ENCODE results near the gene MOGAT1. TPM values are rescaled to one million over a fixed set of nuclear protein-coding genes. Genes with fewer than 3 reads are reported as not detected.
"Not testable (repeated sequence)": the region's sequence is repeated elsewhere in the genome, so short reads cannot be mapped to it uniquely, and the experiment has no call there.

Gene MOGAT1
- total RNA-seq, 1 experiment from 2014 or later = not detected

DNA sequence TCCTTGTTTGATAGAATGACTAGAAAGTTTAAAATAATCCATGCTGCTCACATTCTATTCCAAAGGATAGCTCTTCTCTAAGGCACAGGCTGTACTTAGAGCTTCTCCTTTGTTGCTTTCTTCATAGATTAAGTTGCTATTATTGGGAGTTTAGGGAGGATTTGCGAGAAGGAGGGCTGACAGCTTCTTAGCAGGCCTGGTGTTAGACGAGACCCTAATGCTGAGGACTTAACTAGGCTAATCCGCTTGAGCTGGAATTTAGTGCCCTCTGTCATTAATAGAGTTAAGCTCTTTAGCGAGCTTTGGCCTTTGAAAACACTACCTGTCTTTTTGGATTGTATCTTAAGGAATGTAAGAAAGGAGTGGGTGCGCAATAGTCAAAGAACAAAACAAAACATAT, 81.3 kb downstream of the MOGAT1 start:
- H3K9me3 Mint-ChIP-seq (ENCODE audit: unreplicated experiment) = no peaks in the 10 kb centered on the region
- BruUV-seq (replicated peaks) = no TSS peak
- no peak for DNase-seq (ENCODE audit: unreplicated experiment)
- intact Hi-C loops (cut with micrococcal nuclease) = no loop called here
- TF ChIP-seq, protein P1, sequence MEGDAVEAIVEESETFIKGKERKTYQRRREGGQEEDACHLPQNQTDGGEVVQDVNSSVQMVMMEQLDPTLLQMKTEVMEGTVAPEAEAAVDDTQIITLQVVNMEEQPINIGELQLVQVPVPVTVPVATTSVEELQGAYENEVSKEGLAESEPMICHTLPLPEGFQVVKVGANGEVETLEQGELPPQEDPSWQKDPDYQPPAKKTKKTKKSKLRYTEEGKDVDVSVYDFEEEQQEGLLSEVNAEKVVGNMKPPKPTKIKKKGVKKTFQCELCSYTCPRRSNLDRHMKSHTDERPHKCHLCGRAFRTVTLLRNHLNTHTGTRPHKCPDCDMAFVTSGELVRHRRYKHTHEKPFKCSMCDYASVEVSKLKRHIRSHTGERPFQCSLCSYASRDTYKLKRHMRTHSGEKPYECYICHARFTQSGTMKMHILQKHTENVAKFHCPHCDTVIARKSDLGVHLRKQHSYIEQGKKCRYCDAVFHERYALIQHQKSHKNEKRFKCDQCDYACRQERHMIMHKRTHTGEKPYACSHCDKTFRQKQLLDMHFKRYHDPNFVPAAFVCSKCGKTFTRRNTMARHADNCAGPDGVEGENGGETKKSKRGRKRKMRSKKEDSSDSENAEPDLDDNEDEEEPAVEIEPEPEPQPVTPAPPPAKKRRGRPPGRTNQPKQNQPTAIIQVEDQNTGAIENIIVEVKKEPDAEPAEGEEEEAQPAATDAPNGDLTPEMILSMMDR (IDR thresholded peaks at IDR 0.05; ENCODE audit: unreplicated experiment) = no peak
- no peak overlapping the region for H3K4me3 Mint-ChIP-seq (ENCODE audit: unreplicated experiment)
- H3K36me3 Mint-ChIP-seq (ENCODE audit: insufficient read depth, unreplicated experiment) = no peaks in the 10 kb centered on the region
- ChIA-PET POLR2A (interaction anchor here (0.7 to 1.5 kb wide), 5 partner anchors 12 to 154 kb away, joined by 3 to 5 read pairs (median 3); no protein-coding TSS in a partner anchor), CTCF (interaction anchor here (0.6 to 1.6 kb wide), 5 partner anchors 8 to 110 kb away, joined by 3 to 7 read pairs (median 3); no protein-coding TSS in a partner anchor)
- peaks cover 28% of the 10 kb centered on the region for H3K4me1 Mint-ChIP-seq (ENCODE audit: insufficient read depth, unreplicated experiment)
- H3K27me3 Mint-ChIP-seq (ENCODE audit: insufficient read depth, unreplicated experiment) = no peaks in the 10 kb centered on the region
- H3K27ac Mint-ChIP-seq (ENCODE audit: low read depth, unreplicated experiment) = no peak overlapping the region

DNA sequence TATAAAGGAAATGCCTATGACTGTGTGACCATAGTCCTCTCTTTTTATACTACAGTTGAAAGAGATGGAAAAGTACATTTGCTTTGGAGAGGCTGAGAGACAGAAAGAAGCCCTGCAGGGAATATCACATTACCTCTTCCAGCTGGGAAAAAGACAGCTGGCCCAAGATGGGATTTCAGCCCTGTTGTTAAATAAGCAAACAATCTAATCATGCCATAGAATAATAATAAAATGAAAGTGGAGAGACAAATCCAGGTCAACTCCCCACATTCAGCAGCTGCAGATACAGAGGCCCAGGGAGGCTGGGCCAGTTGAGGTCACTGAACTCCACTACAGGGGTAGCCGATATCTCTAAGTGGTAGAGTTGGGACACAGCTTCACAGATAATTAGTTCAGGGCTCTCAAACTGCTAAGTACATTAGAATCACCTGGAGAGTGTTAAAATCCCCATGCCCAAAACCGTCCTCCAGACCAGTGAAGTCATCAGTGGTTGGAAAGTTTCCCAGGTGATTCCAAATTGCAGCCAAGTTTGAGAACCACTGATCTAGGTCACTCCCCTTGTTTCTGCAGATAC, 81.9 kb downstream of the MOGAT1 start:
- H3K36me3 Mint-ChIP-seq (ENCODE audit: insufficient read depth, unreplicated experiment) = no peaks in the 10 kb centered on the region
- peak overlapping the region; percentile 82 for H3K27ac Mint-ChIP-seq (ENCODE audit: low read depth, unreplicated experiment)
- H3K4me1 Mint-ChIP-seq (ENCODE audit: insufficient read depth, unreplicated experiment) = peaks cover 28% of the 10 kb centered on the region
- TF ChIP-seq, protein P1 (IDR thresholded peaks at IDR 0.05; ENCODE audit: unreplicated experiment) = no peak
- POLR2A ChIA-PET = interaction anchor here (0.7 to 1.5 kb wide), 8 partner anchors 11 to 154 kb away, joined by 3 to 5 read pairs (median 3); no protein-coding TSS in a partner anchor
- CTCF ChIA-PET = interaction anchor here (0.6 to 1.6 kb wide), 6 partner anchors 8 to 109 kb away, joined by 3 to 7 read pairs (median 3); no protein-coding TSS in a partner anchor
- no TSS peak for BruUV-seq (replicated peaks)
- H3K27me3 Mint-ChIP-seq (ENCODE audit: insufficient read depth, unreplicated experiment) = no peaks in the 10 kb centered on the region
- DNase-seq (ENCODE audit: unreplicated experiment) = peak; percentile 68
- H3K4me3 Mint-ChIP-seq (ENCODE audit: unreplicated experiment) = peak overlapping the region; percentile 18
- no peaks in the 10 kb centered on the region for H3K9me3 Mint-ChIP-seq (ENCODE audit: unreplicated experiment)
- intact Hi-C loops (cut with micrococcal nuclease) = no loop called here

DNA sequence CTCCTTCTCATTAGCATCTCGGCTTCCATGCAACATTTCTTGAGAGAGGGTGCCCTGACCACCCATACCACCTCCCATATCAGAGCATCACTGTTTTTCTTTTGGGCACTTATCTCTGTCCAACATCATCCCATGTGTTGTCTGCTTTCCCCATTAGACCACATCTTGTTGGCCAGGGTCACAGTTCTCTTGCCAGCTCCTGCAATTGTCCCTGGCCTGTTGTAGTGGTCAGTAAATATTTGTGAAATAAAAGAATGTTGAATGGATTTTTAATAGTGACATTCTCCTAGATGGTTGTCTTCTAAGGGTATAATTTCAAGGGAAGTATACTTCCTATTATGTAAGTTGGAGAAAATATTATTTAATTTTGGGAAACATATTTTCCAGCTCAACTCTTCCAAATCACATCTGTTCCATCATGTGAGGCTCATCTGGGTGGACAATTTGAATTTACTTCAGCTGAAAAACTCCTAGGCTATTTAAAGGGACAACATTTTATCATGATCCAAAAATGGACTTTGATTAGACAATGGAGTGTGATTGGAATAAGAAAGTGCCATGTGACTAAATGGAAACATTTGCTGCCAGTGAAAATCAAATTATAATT, 83.0 kb downstream of the MOGAT1 start:
- H3K9me3 Mint-ChIP-seq (ENCODE audit: unreplicated experiment) = no peaks in the 10 kb centered on the region
- H3K4me3 Mint-ChIP-seq (ENCODE audit: unreplicated experiment) = no peak overlapping the region
- intact Hi-C loops (cut with micrococcal nuclease) = no loop called here
- H3K27me3 Mint-ChIP-seq (ENCODE audit: insufficient read depth, unreplicated experiment) = no peaks in the 10 kb centered on the region
- peaks cover 28% of the 10 kb centered on the region for H3K4me1 Mint-ChIP-seq (ENCODE audit: insufficient read depth, unreplicated experiment)
- no peaks in the 10 kb centered on the region for H3K36me3 Mint-ChIP-seq (ENCODE audit: insufficient read depth, unreplicated experiment)
- POLR2A ChIA-PET = interaction anchor here (0.7 to 1.5 kb wide), 6 partner anchors 10 to 89 kb away, joined by 3 to 5 read pairs (median 3); no protein-coding TSS in a partner anchor
- H3K27ac Mint-ChIP-seq (ENCODE audit: low read depth, unreplicated experiment) = no peak overlapping the region
- TF ChIP-seq, protein P1 (IDR thresholded peaks at IDR 0.05; ENCODE audit: unreplicated experiment) = no peak
- CTCF ChIA-PET = no interaction called here
- DNase-seq (ENCODE audit: unreplicated experiment) = no peak
- BruUV-seq (replicated peaks) = no TSS peak

DNA sequence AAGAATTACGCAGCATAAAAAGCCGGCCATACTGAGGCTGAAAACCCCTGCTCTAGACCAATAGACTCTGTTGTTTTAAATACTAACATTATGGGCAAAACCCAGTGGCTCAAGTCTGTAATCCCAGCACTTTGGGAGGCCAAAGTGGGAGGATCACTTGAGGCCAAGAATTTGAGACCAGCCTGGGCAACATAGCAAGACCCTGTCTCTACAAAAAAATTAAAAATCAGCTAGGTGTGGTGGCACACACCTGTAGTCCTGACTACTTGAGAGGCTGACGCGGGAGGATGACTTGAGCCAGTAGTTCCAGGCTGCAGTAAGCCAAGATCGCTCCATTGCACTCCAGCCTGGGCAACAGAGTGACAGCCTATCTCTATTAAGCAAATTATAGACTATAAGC, 84.1 kb downstream of the MOGAT1 start:
- H3K4me3 Mint-ChIP-seq (ENCODE audit: unreplicated experiment); H3K36me3 Mint-ChIP-seq (ENCODE audit: insufficient read depth, unreplicated experiment); H3K9me3 Mint-ChIP-seq (ENCODE audit: unreplicated experiment); intact Hi-C loops (cut with micrococcal nuclease); H3K27ac Mint-ChIP-seq (ENCODE audit: low read depth, unreplicated experiment); BruUV-seq (replicated peaks); H3K27me3 Mint-ChIP-seq (ENCODE audit: insufficient read depth, unreplicated experiment); DNase-seq (ENCODE audit: unreplicated experiment): not testable (repeated sequence)
- ChIA-PET POLR2A (interaction anchor here (1.1 kb wide), 1 partner anchor 50 kb away, joined by 3 read pairs; no protein-coding TSS in a partner anchor), CTCF (interaction anchor here (0.7 kb wide), 2 partner anchors 36 to 165 kb away, joined by 3 to 6 read pairs; no protein-coding TSS in a partner anchor)
- peaks cover 28% of the 10 kb centered on the region for H3K4me1 Mint-ChIP-seq (ENCODE audit: insufficient read depth, unreplicated experiment)
